OCI-LY1 (cell line): ENCODE data around the gene METAP1D.

Experiments used
- CTCF ChIP-seq: fragments of 200-600 bp; sonication (generic), shearing (Covaris generic); IDR thresholded peaks from 2 replicates; pipeline ENCODE4 v1.5.1; 2017; ENCODE audit warnings: mild to moderate bottlenecking, antibody characterized with exemption, low read length, moderate library complexity, mixed read lengths
- EZH2 ChIP-seq: fragments of 200-600 bp; sonication (generic), shearing (Covaris generic); IDR thresholded peaks from 2 replicates; pipeline ENCODE4 v1.8.0; 2017; ENCODE audit warnings: borderline replicate concordance, mixed run types, mild to moderate bottlenecking, antibody characterized with exemption, low read length, moderate library complexity, mixed read lengths

GRCh38 chr2:172062402-172063004, 62.8 kb downstream of the METAP1D start:
- no peak for TF ChIP-seq CTCF
- no peak for TF ChIP-seq EZH2
